SK-N-SH treated with all-trans-retinoic acid at 6 μM for 48 hours (cell line): ENCODE results near the gene TMEM201.

ENCODE experiments used
- ATAC-seq: fragments of 200-7000 bp; cut with Tn5 transposase; 3 replicates; pipeline ENCODE4 v1.9.1; 2020; ENCODE audit warnings: mild to moderate bottlenecking, moderate library complexity
- ARNTL ChIP-seq: fragments of 450-650 bp; formaldehyde crosslinking; IDR thresholded peaks from 2 replicates; pipeline ENCODE4 v1.5.0; 2020; ENCODE audit warnings: low read depth, mild to moderate bottlenecking, moderate library complexity, borderline replicate concordance
- BACH2 ChIP-seq: fragments of 250-450 bp; sonication (Bioruptor Pico); IDR thresholded peaks from 2 replicates; pipeline ENCODE4 v1.9.0; 2021; ENCODE audit warnings: mild to moderate bottlenecking, borderline replicate concordance
- CSDC2 ChIP-seq: fragments of 250-450 bp; sonication (Bioruptor Pico); IDR thresholded peaks from 2 replicates; pipeline ENCODE4 v1.5.0; 2020; ENCODE audit warnings: mild to moderate bottlenecking, moderate library complexity
- ESRRG ChIP-seq: fragments of 250-450 bp; sonication (Bioruptor Pico); IDR thresholded peaks from 2 replicates; pipeline ENCODE4 v1.6.1; 2021; ENCODE audit warnings: mild to moderate bottlenecking
- ISL1 ChIP-seq: fragments of 250-450 bp; sonication (Bioruptor Pico); IDR thresholded peaks from 2 replicates; pipeline ENCODE4 v2.1.2; 2022; ENCODE audit warnings: mild to moderate bottlenecking, moderate library complexity
- OSR1 ChIP-seq: fragments of 250-450 bp; sonication (Bioruptor Pico); IDR thresholded peaks from 2 replicates; pipeline ENCODE4 v1.8.0; 2022; ENCODE audit warnings: moderate library complexity, mild to moderate bottlenecking, inconsistent platforms
- PPARA ChIP-seq: fragments of 250-450 bp; sonication (Bioruptor Pico); IDR thresholded peaks from 2 replicates; pipeline ENCODE4 v1.5.0; 2020; ENCODE audit warnings: mild to moderate bottlenecking, borderline replicate concordance
- SNAI2 ChIP-seq: fragments of 250-450 bp; sonication (Bioruptor Pico); IDR thresholded peaks from 2 replicates; pipeline ENCODE4 v1.5.0; 2020; ENCODE audit warnings: mild to moderate bottlenecking, moderate library complexity
- TCF4 ChIP-seq: fragments of 250-450 bp; sonication (Bioruptor Pico); IDR thresholded peaks from 2 replicates; pipeline ENCODE4 v1.8.0; 2021; ENCODE audit warnings: mild to moderate bottlenecking, moderate library complexity, borderline replicate concordance
- TOX ChIP-seq: fragments of 250-450 bp; sonication (Bioruptor Pico); IDR thresholded peaks from 2 replicates; pipeline ENCODE4 v1.8.0; 2021; ENCODE audit warnings: mild to moderate bottlenecking, moderate library complexity, borderline replicate concordance
- ZC3H10 ChIP-seq: fragments of 250-450 bp; sonication (Bioruptor Pico); IDR thresholded peaks from 2 replicates; pipeline ENCODE4 v1.5.1; 2021; ENCODE audit warnings: mild to moderate bottlenecking, moderate library complexity
- ZFP3 ChIP-seq: fragments of 250-450 bp; sonication (Bioruptor Pico); IDR thresholded peaks from 2 replicates; pipeline ENCODE4 v1.5.0; 2020; ENCODE audit warnings: mild to moderate bottlenecking, moderate library complexity
- ZFP30 ChIP-seq: fragments of 450-650 bp; formaldehyde crosslinking; IDR thresholded peaks from 2 replicates; pipeline ENCODE4 v1.5.0; 2022; ENCODE audit warnings: mild to moderate bottlenecking, moderate library complexity
- ZNF565 ChIP-seq: fragments of 450-650 bp; formaldehyde crosslinking; conservative IDR thresholded peaks from 2 replicates; pipeline ENCODE4 v1.5.0; 2020; ENCODE audit warnings: low read depth, mild to moderate bottlenecking, moderate library complexity
- ZNF8 ChIP-seq: fragments of 450-650 bp; formaldehyde crosslinking; IDR thresholded peaks from 2 replicates; pipeline ENCODE4 v1.5.0; 2020; ENCODE audit warnings: mild to moderate bottlenecking, moderate library complexity
- TF ChIP-seq, protein P1 (sequence below): fragments of 250-450 bp; sonication (Bioruptor Pico); IDR thresholded peaks from 2 replicates; pipeline ENCODE4 v1.5.0; 2020; ENCODE audit warnings: mild to moderate bottlenecking, moderate library complexity
- TF ChIP-seq, protein P2 (sequence below): fragments of 250-450 bp; sonication (Bioruptor Pico); IDR thresholded peaks from 2 replicates; pipeline ENCODE4 v1.8.0; 2021; ENCODE audit warnings: low read depth, mild to moderate bottlenecking, moderate library complexity, borderline replicate concordance
- TF ChIP-seq, protein P3 (sequence below): fragments of 250-450 bp; sonication (Bioruptor Pico); IDR thresholded peaks from 2 replicates; pipeline ENCODE4 v1.5.1; 2021; ENCODE audit warnings: mild to moderate bottlenecking, moderate library complexity
- TF ChIP-seq, protein P4 (sequence below): fragments of 250-450 bp; sonication (Bioruptor Pico); IDR thresholded peaks from 2 replicates; pipeline ENCODE4 v1.5.1; 2020; ENCODE audit warnings: low read depth, mild to moderate bottlenecking, moderate library complexity

TMEM201 gene

DNA sequence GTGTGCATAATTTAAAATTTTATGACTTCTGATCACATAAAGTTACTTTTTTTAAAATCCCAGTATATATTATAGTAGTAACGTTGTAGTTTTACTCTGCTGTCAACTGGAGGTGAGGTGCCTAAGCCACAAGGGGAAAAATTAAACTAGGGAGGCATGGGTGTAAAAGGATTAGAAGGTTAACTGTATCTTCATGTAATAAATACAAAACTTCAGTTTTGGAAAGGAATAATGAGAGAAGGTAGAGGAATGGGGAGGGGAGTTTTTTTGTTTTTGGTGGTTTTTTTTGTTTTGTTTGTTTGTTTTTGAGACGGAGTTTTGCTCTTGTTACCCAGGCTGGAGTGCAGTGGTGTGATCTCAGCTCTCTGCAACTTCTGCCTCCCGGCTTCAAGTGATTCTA lies 43.8 kb upstream of the TMEM201 start:
- TF ChIP-seq ZNF565 = no peak
- TF ChIP-seq BACH2 = no peak
- TF ChIP-seq, protein P1, sequence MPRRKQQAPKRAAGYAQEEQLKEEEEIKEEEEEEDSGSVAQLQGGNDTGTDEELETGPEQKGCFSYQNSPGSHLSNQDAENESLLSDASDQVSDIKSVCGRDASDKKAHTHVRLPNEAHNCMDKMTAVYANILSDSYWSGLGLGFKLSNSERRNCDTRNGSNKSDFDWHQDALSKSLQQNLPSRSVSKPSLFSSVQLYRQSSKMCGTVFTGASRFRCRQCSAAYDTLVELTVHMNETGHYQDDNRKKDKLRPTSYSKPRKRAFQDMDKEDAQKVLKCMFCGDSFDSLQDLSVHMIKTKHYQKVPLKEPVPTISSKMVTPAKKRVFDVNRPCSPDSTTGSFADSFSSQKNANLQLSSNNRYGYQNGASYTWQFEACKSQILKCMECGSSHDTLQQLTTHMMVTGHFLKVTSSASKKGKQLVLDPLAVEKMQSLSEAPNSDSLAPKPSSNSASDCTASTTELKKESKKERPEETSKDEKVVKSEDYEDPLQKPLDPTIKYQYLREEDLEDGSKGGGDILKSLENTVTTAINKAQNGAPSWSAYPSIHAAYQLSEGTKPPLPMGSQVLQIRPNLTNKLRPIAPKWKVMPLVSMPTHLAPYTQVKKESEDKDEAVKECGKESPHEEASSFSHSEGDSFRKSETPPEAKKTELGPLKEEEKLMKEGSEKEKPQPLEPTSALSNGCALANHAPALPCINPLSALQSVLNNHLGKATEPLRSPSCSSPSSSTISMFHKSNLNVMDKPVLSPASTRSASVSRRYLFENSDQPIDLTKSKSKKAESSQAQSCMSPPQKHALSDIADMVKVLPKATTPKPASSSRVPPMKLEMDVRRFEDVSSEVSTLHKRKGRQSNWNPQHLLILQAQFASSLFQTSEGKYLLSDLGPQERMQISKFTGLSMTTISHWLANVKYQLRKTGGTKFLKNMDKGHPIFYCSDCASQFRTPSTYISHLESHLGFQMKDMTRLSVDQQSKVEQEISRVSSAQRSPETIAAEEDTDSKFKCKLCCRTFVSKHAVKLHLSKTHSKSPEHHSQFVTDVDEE (CRISPR knock-in tag) = no peak
- TF ChIP-seq CSDC2 = no peak
- TF ChIP-seq ZC3H10 = no peak
- TF ChIP-seq, protein P2, sequence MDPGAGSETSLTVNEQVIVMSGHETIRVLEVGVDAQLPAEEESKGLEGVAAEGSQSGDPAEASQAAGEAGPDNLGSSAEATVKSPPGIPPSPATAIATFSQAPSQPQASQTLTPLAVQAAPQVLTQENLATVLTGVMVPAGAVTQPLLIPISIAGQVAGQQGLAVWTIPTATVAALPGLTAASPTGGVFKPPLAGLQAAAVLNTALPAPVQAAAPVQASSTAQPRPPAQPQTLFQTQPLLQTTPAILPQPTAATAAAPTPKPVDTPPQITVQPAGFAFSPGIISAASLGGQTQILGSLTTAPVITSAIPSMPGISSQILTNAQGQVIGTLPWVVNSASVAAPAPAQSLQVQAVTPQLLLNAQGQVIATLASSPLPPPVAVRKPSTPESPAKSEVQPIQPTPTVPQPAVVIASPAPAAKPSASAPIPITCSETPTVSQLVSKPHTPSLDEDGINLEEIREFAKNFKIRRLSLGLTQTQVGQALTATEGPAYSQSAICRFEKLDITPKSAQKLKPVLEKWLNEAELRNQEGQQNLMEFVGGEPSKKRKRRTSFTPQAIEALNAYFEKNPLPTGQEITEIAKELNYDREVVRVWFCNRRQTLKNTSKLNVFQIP = no peak
- TF ChIP-seq ZNF8 (CRISPR knock-in tag) = no peak
- TF ChIP-seq ISL1 (CRISPR knock-in tag) = no peak
- TF ChIP-seq, protein P3, sequence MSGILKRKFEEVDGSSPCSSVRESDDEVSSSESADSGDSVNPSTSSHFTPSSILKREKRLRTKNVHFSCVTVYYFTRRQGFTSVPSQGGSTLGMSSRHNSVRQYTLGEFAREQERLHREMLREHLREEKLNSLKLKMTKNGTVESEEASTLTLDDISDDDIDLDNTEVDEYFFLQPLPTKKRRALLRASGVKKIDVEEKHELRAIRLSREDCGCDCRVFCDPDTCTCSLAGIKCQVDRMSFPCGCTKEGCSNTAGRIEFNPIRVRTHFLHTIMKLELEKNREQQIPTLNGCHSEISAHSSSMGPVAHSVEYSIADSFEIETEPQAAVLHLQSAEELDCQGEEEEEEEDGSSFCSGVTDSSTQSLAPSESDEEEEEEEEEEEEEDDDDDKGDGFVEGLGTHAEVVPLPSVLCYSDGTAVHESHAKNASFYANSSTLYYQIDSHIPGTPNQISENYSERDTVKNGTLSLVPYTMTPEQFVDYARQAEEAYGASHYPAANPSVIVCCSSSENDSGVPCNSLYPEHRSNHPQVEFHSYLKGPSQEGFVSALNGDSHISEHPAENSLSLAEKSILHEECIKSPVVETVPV (CRISPR knock-in tag) = no peak
- no peak for TF ChIP-seq ESRRG (CRISPR knock-in tag)
- TF ChIP-seq ARNTL (CRISPR knock-in tag) = no peak
- no peak for TF ChIP-seq ZFP30 (CRISPR knock-in tag)
- ATAC-seq = no peak

DNA sequence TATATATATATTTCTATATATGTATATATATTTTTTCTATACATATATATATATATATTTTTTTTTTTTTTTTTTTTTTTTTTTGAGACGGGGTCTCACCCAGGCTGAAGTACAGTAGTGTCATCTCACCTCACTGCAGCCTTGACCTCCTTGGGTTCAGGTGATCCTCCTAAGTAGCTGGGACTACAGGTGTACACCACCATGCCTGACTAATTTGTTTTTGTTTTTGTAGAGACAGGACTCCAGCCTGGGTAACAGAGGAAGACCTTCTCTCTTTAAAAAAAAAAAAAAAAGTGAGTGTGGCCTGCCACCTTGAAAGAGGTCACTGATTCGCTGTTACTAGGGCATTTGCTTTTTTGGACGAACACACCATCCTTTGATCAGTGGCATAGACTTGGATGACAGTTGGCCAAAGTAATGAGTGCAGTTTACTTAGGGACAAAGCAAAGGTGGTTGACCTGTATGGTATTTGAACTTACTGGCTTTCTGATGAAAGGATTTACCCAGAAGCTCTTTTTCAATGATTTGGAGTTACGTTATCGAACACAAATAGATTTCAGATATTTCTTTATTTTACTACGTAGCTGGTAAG lies 38.7 kb upstream of the TMEM201 start:
- no peak for ATAC-seq
- TF ChIP-seq, protein P4, sequence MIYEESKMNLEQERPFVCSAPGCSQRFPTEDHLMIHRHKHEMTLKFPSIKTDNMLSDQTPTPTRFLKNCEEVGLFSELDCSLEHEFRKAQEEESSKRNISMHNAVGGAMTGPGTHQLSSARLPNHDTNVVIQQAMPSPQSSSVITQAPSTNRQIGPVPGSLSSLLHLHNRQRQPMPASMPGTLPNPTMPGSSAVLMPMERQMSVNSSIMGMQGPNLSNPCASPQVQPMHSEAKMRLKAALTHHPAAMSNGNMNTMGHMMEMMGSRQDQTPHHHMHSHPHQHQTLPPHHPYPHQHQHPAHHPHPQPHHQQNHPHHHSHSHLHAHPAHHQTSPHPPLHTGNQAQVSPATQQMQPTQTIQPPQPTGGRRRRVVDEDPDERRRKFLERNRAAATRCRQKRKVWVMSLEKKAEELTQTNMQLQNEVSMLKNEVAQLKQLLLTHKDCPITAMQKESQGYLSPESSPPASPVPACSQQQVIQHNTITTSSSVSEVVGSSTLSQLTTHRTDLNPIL (CRISPR knock-in tag) = no peak
- TF ChIP-seq SNAI2 (CRISPR knock-in tag) (no peak), ZNF565 (no peak), PPARA (CRISPR knock-in tag) (no peak), TCF4 (no peak), ZFP30 (CRISPR knock-in tag) (no peak), CSDC2 (no peak)
- TF ChIP-seq, protein P2 = no peak

DNA sequence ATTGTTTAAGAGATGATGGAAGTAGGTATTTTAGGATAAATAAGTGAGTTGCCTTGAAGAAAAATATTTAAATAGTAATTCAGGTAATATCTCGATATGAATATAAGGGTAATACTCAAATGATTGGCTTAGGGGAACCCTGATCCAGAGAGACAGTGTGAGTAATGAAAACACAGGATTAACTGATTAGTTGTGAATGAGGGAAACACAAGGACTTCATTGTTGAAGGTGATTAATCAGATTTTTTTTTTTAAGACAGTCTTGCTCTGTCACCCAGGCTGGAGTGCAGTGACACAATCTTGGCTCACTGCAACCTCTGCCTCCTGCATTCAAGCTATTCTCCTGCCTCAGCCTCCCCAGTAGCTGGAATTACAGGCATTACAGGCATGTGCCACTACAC lies 36.7 kb upstream of the TMEM201 start:
- TF ChIP-seq, protein P2 = no peak
- TF ChIP-seq, protein P1 (CRISPR knock-in tag) = no peak
- TF ChIP-seq, protein P4 (CRISPR knock-in tag) = no peak
- TF ChIP-seq OSR1 (CRISPR knock-in tag) = no peak
- TF ChIP-seq TCF4 = no peak
- TF ChIP-seq TOX (CRISPR knock-in tag) = no peak
- TF ChIP-seq PPARA (CRISPR knock-in tag) = no peak
- no peak for TF ChIP-seq ZFP3 (CRISPR knock-in tag)
- no peak for TF ChIP-seq ISL1 (CRISPR knock-in tag)
- TF ChIP-seq SNAI2 (CRISPR knock-in tag) = no peak
- TF ChIP-seq ZFP30 (CRISPR knock-in tag) = no peak
- no peak for TF ChIP-seq BACH2
- TF ChIP-seq ESRRG (CRISPR knock-in tag) = no peak
- no peak for ATAC-seq
